A673 (cell line): Measurements from ENCODE around the gene COMTD1. TPM values are rescaled to one million over a fixed set of nuclear protein-coding genes. Genes with fewer than 3 reads are reported as not detected.

ENCODE experiments used
- BruUV-seq: library from RNA; stranded (reverse); fragments of 400-500 nt; replicated peaks from 2 replicates; lab custom pipeline; 2021; lab: Mats Ljungman, UMichigan
- CTCF ChIA-PET: fragments of 300-600 bp; sonication (Branson Sonifier 250); formaldehyde crosslinking; loops from one replicate; lab custom pipeline; 2022; ENCODE audit warnings: antibody characterized with exemption; lab: Charles Lee
- POLR2A ChIA-PET: fragments of 300-600 bp; sonication (Branson Sonifier 250); formaldehyde crosslinking; loops from one replicate; lab custom pipeline; 2022; ENCODE audit warnings: antibody characterized with exemption; ENCODE audit not compliant: low non-redundant PET; lab: Charles Lee
- DNase-seq: peaks from one replicate; pipeline ENCODE4 v3.0.0-alpha.2; 2015; ENCODE audit warnings: low spot score
- H3K27ac ChIP-seq: fragments of 200-600 bp; sonication (generic); 2 replicates; pipeline ENCODE4 v1.5.1; 2016; ENCODE audit warnings: mixed run types, low read depth, mild to moderate bottlenecking, mixed read lengths, antibody characterized with exemption, low read length; ENCODE audit not compliant: poor library complexity, severe bottlenecking
- H3K27me3 ChIP-seq: fragments of 200-600 bp; sonication (generic); replicated peaks from 2 replicates; pipeline ENCODE4 v1.6.1; 2017; ENCODE audit warnings: mixed run types, low read depth, mild to moderate bottlenecking, mixed read lengths, antibody characterized with exemption, low read length; ENCODE audit not compliant: insufficient read depth, poor library complexity
- H3K36me3 ChIP-seq: fragments of 200-600 bp; sonication (generic); 2 replicates; pipeline ENCODE4 v1.6.1; 2016; ENCODE audit warnings: mixed run types, mild to moderate bottlenecking, mixed read lengths, antibody characterized with exemption, low read length; ENCODE audit not compliant: insufficient read depth, poor library complexity, severe bottlenecking
- H3K4me1 ChIP-seq: fragments of 200-600 bp; sonication (generic); 2 replicates; pipeline ENCODE4 v1.6.1; 2017; ENCODE audit warnings: mixed run types, mild to moderate bottlenecking, mixed read lengths, antibody characterized with exemption, low read length; ENCODE audit not compliant: insufficient read depth, poor library complexity, severe bottlenecking
- H3K4me3 ChIP-seq: fragments of 200-600 bp; sonication (generic); 2 replicates; pipeline ENCODE4 v1.5.1; 2016; ENCODE audit warnings: low read depth, mixed run types, mild to moderate bottlenecking, mixed read lengths, low read length; ENCODE audit not compliant: poor library complexity, severe bottlenecking
- H3K9me3 ChIP-seq: fragments of 200-600 bp; sonication (generic); 2 replicates; pipeline ENCODE4 v1.6.1; 2016; ENCODE audit warnings: mixed run types, low read depth, mild to moderate bottlenecking, mixed read lengths, antibody characterized with exemption, low read length; ENCODE audit not compliant: poor library complexity, severe bottlenecking
- CTCF ChIP-seq: fragments of 300-800, 200-600 bp; sonication (generic); conservative IDR thresholded peaks from 2 replicates; pipeline ENCODE4 v1.5.1; 2017; ENCODE audit warnings: low read depth, mild to moderate bottlenecking, antibody characterized with exemption, low read length, moderate library complexity, mixed read lengths
- EZH2 ChIP-seq: fragments of 200-600 bp; sonication (generic); IDR thresholded peaks from 2 replicates; pipeline ENCODE4 v1.6.1; 2017; ENCODE audit warnings: borderline replicate concordance, low read depth, mild to moderate bottlenecking, mixed read lengths, antibody characterized with exemption, low read length; ENCODE audit not compliant: poor library complexity, severe bottlenecking
- intact Hi-C: fragments of 100-400 bp; cut with micrococcal nuclease; formaldehyde crosslinking; loops from one replicate; pipeline ENCODE4 v1.10.0; 2022; ENCODE audit not compliant: unreplicated experiment
- total RNA-seq: library from RNA; stranded (reverse); gene quantifications from 2 replicates; pipeline ENCODE4 v1.2.3, GENCODE V29; 2021

Gene COMTD1
- total RNA-seq, 1 experiment from 2014 or later: 3.4 TPM

- H3K27ac ChIP-seq: no peak overlapping the region
- H3K27me3 ChIP-seq: no peaks in the 10 kb centered on the region
- no peak for DNase-seq
- peaks cover 17% of the 10 kb centered on the region for H3K9me3 ChIP-seq
- no peaks in the 10 kb centered on the region for H3K36me3 ChIP-seq
- no peaks in the 10 kb centered on the region for H3K4me1 ChIP-seq
- intact Hi-C loops: no loop called here
- CTCF ChIA-PET: interaction anchor here (0.5 kb wide), 1 partner anchor 17 kb away, joined by 7 read pairs; no protein-coding TSS in a partner anchor
- POLR2A ChIA-PET: interaction anchor here (0.6 kb wide), 1 partner anchor 1788 kb away, joined by 3 read pairs; no protein-coding TSS in a partner anchor
- no peak overlapping the region for H3K4me3 ChIP-seq
- BruUV-seq: no TSS peak
- no peak for TF ChIP-seq CTCF
These were observed 17.8 kb upstream of the COMTD1 start for GRCh38 chr10:75253281-75254220.

DNA sequence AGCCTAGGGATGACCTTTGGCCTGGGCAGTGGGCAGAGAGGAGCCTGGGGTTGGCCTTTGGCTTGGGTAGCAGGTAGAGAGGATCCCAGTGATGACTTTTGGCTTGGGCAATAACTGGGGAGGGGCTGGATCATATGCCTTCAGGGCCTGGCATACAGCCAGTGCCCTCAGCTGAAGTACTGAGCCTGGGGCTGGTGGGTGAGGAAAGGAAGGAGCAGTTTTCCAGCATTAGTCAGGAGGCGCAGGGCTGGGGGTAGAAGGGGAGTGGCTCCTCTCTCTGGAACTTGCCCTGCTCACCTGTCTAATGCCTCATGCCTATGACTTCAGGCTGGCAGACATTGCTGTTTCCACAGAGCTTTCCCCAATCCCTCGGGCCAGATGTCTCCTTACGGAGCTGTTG is 15.2 kb upstream of the COMTD1 start:
- Histone ChIP-seq H3K9me3 (peaks cover 17% of the 10 kb centered on the region), H3K4me3 (no peak overlapping the region), H3K4me1 (no peaks in the 10 kb centered on the region), H3K27ac (no peak overlapping the region), H3K27me3 (no peaks in the 10 kb centered on the region), H3K36me3 (no peaks in the 10 kb centered on the region)
- intact Hi-C loops: no loop called here
- TF ChIP-seq CTCF: no peak
- TF ChIP-seq EZH2: no peak
- DNase-seq: no peak
- ChIA-PET POLR2A (no interaction called here), CTCF (no interaction called here)
- no TSS peak for BruUV-seq

- intact Hi-C loops: no loop called here
- Histone ChIP-seq H3K27ac (no peak overlapping the region), H3K27me3 (no peaks in the 10 kb centered on the region), H3K9me3 (no peaks in the 10 kb centered on the region), H3K4me1 (no peaks in the 10 kb centered on the region), H3K4me3 (no peak overlapping the region), H3K36me3 (no peaks in the 10 kb centered on the region)
- CTCF ChIA-PET: no interaction called here
- no peak for DNase-seq
- no TSS peak for BruUV-seq
- POLR2A ChIA-PET: no interaction called here
- no peak for TF ChIP-seq CTCF
- no peak for TF ChIP-seq EZH2
These were observed 12.0 kb upstream of the COMTD1 start for GRCh38 chr10:75247797-75248196.
